GM21717 (cell line): ENCODE data around the gene CCDC188.

ENCODE experiments used
- ATAC-seq: cut with Tn5 transposase; IDR thresholded peaks from one replicate; pipeline ENCODE4 v1.9.1; 2021; ENCODE audit warnings: mild to moderate bottlenecking, moderate library complexity; ENCODE audit not compliant: unreplicated experiment

The CCDC188 gene

DNA sequence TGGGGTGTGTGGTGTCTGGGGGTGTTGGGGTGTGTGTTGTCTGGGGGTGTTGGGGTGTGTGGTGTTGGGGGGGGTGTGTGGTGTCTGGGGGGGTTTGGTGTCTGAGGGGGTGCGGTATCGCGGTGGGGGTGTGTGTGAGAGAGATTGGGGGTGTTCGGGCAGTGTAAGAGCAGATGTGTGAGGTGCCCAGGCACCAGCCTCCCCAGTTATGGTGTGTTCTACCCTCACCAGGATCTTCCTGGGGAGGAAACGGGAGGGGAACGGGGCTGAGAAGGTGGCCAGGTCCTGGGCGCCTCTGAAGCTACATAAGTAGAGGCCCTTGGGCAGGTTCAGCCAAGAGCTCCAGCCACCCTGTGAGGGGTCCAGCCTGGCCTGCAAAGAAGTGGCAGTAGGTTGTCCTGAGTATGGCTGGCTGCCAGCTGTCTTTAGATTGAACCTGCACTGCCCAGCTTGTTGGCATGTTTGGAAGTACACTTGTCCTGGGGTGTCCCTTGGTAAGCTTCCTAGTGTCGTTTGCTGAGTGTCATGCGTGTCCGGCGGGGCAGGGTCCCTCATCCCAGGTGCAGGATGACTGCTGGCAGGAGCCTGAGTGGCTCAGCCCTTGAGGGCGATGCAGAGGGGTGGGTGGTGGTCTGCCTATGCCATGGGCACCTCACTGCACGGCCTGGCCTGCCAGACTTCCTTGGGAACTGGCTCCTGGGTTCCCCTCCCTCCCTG, 27.3 kb downstream of the CCDC188 start:
- no peak for ATAC-seq

DNA sequence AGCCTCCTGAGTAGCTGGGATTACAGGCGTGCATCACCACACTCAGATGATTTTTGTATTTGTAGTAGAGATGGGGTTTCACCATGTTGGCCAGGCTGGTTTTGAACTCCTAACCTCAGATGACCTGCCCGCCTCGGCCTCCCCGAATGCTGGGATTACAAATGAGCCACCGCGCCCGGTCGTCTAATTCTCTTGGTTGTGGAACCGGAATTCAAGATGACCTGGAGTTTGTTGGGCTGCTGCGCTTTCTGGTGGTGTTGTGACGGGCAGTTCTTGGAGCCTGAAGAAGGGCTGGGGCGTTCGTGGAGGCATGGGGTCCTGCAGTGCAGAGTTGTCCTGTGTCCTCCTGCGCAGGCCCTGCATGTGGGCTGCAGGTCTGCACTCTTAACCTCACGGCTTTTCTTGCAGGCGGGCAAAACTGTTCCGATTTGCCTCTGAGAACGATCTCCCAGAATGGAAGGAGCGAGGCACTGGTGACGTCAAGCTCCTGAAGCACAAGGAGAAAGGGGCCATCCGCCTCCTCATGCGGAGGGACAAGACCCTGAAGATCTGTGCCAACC, 28.9 kb downstream of the CCDC188 start:
- no peak for ATAC-seq

DNA sequence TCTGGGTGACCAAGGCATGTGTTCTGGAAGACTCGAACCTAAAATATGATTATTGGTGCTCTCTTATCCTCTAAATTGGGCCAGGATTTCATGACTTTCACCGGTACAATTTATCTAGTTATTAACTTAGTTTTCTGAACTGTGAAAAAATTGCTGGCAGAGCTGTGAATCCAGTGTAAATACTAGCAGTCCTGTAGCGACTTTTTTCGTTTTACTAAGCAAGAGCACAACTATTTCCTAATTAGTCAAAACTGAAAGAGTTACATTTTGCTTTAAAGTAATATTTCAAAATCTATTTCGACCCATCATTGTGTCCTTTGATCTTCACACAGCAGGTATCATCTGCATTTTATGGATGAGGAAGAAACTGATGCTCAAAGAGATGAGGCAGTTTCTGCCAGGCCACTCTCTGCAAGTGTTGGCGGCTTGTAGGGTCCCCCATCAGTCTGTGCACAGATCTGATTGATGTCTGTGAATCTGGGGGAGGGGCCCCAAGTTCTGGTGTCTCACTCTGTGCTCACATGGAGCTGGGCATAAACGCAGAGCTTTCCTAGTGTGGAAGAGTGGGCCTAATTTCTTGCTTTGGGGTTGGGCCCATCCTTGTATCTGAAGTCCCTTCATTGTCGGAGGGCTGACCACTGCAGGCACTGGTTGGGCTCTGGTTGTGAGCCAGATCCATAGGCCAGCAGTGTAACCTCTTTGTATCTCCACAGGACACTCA, 32.4 kb downstream of the CCDC188 start:
- no peak for ATAC-seq

DNA sequence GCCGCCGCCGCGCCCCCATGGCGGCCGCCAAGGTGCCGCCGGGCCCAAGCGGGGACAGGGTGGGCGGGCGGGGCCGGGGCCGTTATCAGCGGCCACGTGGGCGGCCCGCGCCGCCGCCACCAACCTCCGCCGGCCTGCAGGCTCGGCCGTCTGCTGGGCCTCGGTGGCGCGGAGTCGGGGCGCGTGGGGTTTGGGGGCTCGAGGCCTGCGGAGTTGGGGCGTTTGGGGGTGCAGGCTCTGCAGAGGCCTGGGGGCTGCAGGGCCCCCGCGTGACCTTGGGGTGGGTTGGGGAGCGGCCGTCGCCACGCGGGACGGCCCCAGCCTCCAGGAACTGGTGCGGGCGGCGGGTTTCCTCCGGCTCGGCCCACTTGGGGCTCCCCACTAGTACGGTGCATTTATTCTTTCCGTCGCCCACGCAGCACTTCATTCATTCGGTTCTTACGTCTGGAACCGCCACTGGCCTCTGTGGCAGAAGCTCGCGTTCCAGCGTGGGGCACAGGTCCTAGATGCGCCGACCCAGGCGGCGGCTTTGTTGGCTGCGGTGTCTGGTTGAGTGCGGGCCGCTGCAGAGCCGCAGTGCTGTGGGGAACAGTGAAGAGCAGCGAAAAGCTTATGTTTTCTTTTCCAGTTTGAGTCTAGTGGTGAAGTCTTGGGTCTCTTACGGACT, 33.1 kb downstream of the CCDC188 start:
- peak; percentile 18 for ATAC-seq

DNA sequence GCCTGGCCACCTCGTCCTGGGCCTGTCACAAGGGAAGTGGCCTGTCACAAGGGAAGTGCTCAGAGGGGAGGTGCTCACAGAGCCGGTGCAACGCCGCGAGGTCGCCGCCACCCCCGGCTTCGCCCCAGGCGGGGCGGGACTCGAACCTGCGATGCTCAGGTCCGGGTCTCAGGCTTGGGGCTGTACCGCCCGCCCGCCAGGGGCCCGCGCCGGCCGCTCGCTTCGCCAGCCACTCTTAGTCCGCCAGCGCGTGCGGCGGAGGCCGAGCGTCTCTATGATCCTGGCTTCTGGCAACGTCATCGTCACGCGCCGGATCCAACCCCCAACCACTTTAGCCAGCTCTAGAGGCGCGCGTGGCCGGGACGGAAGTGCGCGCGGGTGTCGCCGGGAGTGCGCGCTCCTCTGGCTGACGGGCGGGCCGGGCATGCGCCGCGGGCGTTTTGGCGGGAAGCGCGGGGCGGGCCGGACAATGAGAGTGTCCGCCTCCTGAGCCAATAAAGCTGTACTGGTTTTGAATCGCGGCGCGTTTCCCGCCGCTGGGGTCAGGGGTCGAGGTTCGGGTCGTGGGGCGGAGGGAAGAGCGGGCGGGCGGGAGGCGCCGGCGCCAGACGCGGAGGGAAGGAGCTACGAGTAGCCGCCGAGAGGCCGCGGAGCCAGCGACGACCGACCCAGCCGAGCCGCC, 33.8 kb downstream of the CCDC188 start, which contains the start of gene TRMT2A:
TRMT2A (minus strand) TSS at position 276 of the 682 bp plus-strand sequence. CDS start 320 bp downstream, outside the sequence.
- peak; percentile 50 for ATAC-seq

DNA sequence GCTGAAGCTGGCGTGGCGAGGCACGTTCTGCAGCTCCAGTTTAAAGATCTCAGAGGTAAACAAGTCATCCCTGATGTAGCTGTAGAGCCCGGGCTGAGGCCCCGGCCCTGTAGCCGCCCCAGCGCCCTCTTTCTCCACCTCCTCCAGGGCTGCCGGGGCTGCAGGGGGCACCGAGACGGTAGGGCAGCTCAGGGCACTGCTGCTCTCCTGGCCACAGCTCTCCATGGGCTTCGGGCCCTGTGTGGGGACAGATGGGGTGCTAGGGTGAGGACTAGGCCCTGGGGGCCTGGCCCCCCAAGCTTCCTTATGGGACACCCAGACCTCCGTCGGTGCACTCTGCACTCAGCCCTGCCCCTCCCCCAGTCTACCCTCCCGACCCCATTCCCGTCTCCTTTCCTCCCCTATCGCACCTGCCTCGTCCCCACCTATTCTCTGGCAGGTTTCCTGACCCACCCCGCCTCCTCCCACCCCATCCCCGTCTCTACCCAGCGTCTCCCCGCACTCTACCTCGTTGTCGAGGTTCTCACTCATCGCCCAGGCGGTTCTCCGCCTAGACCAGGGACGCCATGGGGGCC, 34.4 kb downstream of the CCDC188 start:
- no peak for ATAC-seq

DNA sequence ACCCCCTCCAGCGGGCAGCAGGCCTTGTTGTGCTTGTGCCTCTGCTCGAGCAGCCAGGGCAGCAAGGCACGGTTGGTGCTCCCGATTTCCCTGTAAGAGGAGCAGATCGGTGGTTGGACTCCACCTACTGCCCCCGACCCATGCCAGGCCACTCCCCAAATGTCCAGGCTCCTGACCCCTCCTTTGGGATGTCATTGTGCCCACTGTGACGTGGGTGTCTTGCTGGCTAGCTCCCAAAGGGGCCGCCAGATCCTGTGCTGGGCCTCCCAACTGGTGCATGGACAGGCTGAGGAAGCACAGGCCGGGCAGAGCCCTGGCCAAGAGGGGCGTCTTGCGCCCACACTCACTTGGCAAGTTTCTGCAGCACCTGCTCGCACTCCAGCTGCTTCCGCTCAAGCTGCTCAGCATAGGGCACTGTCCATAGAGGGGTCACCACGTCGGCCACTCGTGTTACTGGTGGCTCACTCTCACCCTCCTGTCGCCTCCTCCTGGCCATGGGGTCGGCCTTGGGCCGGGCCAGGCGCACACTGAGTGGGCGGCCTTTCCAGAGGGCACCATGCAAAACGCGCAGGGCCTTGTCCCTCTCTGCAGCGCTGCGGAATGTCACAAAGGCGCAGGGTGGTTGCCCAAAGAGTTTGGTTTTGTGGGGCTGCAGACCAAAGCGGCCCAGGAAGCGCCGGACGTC, 35.0 kb downstream of the CCDC188 start, which contains the start of gene RANBP1:
RANBP1 (plus strand) TSS at position 414 of the 685 bp plus-strand sequence; CDS start at position 495, 81 bp downstream.
- no peak for ATAC-seq

DNA sequence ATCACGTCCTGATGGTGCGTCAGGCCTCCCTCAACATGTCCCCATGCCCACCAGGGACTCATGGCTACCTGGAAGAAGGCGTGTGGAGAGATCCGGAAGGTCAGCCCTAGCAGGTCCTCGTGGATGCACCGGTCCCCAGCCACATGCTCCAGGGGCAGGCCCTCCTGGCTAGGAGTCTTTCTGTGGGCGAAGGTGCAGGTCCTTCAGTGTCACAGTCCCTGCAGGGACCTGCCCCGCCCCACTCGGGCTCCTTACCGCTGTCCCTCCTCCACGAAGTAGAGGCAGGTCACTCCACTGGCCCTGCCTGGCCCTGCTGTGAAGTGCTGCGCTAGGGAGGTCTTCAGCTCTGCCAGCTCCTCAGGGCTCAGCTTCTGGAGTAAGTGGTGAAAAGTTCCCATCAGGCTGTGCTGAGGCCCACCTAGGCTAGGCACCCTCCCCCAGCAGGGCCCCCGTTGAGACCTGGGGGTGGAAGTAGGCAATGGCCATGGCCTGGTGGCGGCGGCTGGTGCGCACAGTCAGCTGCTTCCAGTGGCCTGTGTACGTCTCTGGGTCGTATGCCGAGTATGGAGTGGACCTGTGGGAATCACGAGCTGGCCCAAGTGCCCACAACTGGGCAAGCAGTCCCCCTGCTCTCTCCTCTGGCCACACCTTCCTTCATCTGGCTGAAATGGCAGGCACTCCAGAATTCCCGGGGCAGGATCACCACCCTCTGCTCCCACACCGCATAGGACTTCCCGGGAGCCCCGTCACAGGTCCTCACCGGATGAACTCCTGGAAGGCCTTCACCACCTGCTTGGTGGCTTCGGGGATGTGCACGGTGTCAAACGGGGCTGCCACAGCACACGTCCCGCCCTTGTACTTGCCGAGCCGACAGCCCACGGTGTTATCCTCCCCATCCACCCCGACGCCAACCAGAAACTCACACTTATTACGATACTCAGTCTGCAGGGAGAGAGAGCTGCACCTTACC, 36.1 kb downstream of the CCDC188 start:
- no peak for ATAC-seq

DNA sequence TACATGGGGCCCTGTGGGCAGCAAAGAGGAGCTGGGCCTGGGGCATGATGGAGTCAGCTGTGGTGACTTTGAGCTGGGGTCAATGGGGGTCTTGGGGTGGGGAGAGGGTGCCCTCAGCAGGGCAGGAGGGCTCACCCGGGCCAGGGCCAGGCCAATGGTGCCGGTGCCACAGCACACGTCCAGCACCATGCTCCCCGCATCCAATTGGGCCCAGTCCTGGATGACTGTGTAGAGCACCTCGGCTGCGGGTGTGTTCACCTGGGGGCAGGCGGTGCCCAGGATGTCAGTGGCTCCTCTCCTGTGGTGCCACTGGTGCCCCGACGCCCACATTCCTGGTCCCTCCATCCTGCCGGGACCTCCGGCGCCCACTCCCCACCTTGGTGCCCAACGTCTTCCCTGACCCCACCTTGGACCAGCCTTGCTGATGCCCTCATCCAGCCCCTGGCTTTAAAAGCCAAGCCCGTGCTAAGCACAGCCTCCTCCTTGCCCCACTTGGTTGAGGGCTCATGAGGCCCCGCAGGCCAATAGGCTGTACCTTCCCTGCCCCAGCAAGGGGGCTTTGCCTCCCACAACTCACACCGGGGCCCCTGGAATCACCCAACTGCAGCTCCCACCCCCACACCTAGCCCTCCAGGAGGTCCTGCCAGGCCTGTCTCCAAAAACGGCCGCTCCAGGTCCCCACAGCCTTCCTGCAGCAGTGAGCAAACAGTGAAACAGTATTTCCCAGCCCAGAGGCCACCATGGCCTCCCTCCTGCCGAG, 37.1 kb downstream of the CCDC188 start:
- ATAC-seq: no peak

DNA sequence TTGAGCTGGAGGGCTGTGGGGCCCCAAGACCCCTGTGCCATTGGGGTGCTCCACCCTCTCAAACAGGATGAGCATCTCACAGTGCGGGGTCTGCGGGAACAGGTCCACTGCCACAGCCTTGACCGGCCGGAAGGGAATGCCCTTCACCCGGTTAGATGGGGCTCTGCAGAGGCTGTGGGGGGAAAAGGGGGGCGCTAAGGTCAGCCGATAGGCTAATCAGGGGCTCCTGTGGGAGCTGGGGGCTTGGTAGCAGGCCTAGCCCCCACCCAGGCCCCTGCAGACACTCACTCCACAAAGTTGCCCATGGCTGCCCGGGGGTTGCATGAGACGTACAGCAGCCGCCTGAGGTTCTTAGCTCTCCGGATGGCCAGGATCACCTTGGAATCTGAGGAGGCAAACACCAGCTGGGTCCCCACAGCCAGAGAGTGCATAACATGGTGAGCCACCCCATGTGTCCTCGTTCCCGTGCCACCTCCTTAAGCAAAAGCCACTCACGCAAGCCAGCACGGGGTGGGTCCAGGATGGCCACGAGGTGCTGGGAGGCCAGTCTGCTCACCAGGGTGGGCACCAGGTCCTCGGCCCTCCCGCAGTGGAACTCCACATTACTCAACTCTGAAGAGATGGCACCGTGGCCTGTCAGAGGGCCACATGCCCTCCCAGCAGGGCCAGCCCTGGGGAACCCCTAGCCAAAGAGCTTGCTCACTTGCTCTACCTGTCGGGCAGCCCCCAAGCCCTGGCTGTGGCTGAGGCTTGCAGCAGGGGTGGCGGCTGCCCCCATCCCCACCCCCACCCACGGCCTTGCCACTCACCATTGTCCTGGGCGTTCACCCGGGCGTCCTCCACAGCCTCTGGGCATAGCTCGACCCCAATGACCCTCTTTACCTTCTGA, 38.0 kb downstream of the CCDC188 start:
- ATAC-seq: no peak

DNA sequence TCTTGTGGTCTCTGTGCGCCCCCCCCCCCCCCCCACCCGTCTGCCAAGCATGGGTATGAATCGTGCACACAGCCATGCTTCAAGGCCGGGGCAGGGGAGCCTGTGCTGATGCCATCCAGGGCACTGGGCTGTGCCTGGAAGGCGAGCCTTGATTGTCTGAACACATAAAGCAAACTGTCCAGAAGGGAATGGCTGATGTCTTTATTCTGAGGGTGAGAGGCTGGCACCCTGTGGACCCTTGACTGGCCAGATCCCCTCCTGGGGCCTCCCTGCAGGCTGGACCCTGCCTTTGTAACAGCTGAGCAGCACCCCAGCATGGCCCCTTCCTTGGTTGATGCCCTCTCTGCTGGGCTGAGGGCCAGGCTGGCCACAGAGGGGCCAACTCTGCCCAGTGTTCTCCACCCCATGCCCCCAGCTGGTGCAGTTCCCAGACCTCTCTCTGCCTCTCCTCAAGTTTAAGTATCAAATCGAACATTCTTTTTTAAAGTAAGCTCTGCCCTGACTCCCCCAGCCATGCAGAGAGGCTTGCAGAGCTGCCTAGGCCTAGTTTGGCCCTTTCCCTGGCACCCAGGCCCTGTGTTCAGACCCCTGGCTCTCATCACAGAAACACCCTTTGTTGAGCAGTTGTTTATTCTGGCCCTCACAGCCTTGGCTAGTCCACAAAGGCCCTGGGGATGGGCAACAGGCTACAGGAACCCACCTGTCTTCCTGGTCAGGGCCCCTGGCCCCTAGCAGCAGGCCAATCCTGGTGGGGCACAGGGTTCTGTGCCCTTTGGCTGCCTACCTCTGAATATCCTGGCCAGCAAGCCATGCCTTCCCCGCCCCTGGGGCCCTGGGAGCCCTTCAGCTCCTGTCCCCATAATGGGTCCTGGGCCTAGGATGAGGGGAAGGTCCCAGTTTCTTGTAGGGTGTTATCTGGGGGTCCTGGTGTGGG, 38.9 kb downstream of the CCDC188 start:
- ATAC-seq: no peak

DNA sequence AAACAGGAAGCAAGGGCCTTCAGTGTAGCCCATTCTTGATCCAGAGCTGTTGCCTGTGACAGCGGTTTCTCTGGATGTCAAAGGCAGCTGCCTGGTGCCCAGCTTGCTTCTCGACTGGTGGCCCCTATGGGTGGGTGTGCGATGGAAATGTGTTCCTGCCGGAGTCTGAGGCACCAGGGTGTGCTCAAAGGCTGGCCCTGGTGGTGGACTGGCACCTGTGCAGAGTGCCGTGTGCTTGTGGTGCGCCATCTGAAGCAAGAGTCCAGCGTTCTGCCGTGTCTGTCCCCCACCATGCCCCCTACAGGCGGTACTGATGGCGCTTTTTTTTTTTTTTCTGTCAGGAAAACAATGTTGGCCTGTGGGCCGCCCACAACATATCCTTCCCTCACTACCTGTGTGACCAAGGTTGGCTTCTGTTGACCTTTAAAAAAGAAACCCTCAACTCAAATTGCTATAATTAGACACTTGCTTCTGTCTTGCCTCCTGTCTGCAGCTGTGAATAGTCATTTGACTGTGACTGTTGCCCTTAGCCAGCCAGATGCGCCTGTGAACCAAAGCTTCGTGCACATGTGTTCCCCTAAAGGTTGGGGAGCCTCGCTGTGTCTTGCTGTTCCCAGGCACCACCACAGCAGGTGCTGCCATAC, 39.7 kb downstream of the CCDC188 start:
- no peak for ATAC-seq

DNA sequence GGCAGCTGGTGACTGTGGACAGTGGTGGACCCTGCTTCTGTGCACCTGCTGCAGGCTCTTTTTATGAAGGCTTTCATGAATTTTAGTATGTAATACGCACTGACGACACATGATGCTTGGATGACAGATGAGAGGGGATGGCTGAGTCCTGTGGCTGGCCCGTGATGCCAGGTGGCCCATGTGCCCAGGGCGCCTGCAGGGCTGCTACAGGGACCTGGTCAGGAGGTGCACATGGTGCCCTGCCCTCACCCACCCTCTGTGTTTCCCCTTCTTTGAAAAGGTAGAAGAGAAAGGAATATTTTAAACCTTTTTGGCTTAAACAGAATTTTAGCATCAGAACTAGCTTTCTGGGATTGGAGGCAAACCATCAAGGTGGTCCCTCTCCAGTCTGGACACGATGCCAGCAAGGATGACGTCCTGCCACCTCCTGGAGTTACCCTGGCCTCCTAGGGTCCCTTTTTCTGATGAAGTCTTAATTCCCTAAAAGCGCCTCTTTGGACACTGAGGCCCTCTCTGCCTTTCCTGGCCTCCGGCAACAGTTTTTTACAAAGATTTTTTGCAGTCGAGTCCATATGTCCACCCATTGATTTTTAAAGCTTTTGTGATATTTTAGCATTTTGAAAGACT, 40.4 kb downstream of the CCDC188 start:
- ATAC-seq: no peak

DNA sequence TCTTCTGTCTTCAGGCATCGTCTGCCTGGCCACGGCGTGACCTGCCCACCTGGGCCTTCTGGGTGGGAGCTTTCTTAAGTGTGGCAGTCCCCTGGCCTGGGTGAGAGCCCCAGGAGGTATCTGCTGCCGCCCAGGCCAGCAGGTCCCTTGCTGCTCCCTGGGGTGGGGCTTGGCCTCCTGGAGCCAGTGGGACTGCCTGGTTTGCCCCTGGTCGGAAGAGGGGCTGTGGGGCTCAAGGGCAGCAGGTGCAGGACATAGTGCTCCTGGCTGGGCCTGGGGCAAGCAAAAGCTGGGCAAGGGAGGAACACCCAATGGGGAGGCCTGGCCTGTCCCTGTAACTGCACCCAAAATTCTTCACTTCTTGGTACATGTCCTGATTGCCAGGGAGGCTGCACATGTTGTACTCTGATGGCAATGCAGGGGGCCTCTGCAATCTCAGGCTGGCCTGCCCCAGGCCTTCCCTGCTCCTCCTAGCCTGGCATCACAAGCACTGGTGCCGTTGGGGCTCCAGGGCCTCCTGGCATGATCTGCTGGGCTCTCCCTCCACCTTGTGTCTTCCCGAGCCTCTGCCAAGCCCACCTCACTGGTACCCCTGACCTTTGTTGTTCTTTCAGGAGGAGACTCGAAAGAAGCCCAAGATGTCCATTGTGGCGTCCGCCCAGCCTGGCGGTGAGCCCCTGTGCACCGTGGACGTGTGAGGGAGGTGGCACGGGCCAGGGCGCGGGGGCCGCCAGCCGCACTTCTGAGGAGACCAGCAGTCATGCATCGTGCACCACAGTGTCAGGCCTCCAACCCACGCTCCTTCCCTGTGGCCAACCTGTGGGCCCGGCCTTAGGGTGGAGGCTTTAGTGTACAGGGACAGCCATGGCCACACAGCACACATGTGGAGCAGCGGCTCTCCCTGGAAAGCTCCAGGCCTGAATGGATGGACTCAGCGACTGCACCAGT, 41.2 kb downstream of the CCDC188 start:
- ATAC-seq: no peak
